ENCODE results near the gene GRID1.

Gene GRID1

GRCh38 chr10:85619832-85620231 lies 746.8 kb downstream of the GRID1 start:
- TF ChIP-seq CTCF (IDR thresholded peaks at IDR 0.05; ENCODE audit: insufficient read depth, missing control alignments): no peak
- DNase-seq (ENCODE audit: insufficient read length, low spot score): no peak
- no peak for FAIRE-seq

GRCh38 chr10:85618841-85619240 lies 747.8 kb downstream of the GRID1 start:
- TF ChIP-seq CTCF (IDR thresholded peaks at IDR 0.05; ENCODE audit: insufficient read depth, missing control alignments): no peak
- DNase-seq (ENCODE audit: insufficient read length, low spot score): no peak
- FAIRE-seq: no peak

- FAIRE-seq (no peak), DNase-seq (ENCODE audit: insufficient read length, low spot score) (no peak)
- no peak for TF ChIP-seq CTCF (IDR thresholded peaks at IDR 0.05; ENCODE audit: insufficient read depth, missing control alignments)
Observed at GRCh38 chr10:85617751-85618546, 748.6 kb downstream of the GRID1 start.

- TF ChIP-seq CTCF (IDR thresholded peaks at IDR 0.05; ENCODE audit: insufficient read depth, missing control alignments): no peak
- FAIRE-seq (no peak), DNase-seq (ENCODE audit: insufficient read length, low spot score) (no peak)
Observed at GRCh38 chr10:85615556-85615955, 751.0 kb downstream of the GRID1 start.

- no peak for TF ChIP-seq CTCF (IDR thresholded peaks at IDR 0.05; ENCODE audit: insufficient read depth, missing control alignments)
- no peak for FAIRE-seq
- no peak for DNase-seq (ENCODE audit: insufficient read length, low spot score)
Observed at GRCh38 chr10:85614981-85615380, 751.6 kb downstream of the GRID1 start.

GRCh38 chr10:85614566-85614965 lies 752.0 kb downstream of the GRID1 start:
- FAIRE-seq: no peak
- no peak for DNase-seq (ENCODE audit: insufficient read length, low spot score)
- no peak for TF ChIP-seq CTCF (IDR thresholded peaks at IDR 0.05; ENCODE audit: insufficient read depth, missing control alignments)

GRCh38 chr10:85613391-85613790 lies 753.2 kb downstream of the GRID1 start:
- FAIRE-seq: no peak
- DNase-seq (ENCODE audit: insufficient read length, low spot score): no peak
- TF ChIP-seq CTCF (IDR thresholded peaks at IDR 0.05; ENCODE audit: insufficient read depth, missing control alignments): no peak
